Dendritic cell treated with granulocyte-macrophage colony-stimulating factor and Interleukin-4, amounts not matched to agents 40 ng/mL and 50 ng/mL, for 4 days (primary cell): Measurements from ENCODE around the gene ZNF20.
"Not testable (repeated sequence)": the region's sequence is repeated elsewhere in the genome, so short reads cannot be mapped to it uniquely, and the experiment has no call there.

ENCODE experiments used
- H3K27ac Mint-ChIP-seq: one replicate; pipeline ENCODE4 v1.8.0; 2022; ENCODE audit warnings: mild to moderate bottlenecking, mixed read lengths
- H3K27me3 Mint-ChIP-seq: one replicate; pipeline ENCODE4 v1.8.0; 2022; ENCODE audit warnings: mild to moderate bottlenecking, mixed read lengths
- H3K36me3 Mint-ChIP-seq: one replicate; pipeline ENCODE4 v1.8.0; 2022; ENCODE audit warnings: low read depth, mixed read lengths
- H3K4me1 Mint-ChIP-seq: one replicate; pipeline ENCODE4 v1.8.0; 2022; ENCODE audit warnings: low read depth, mixed read lengths
- H3K4me3 Mint-ChIP-seq: one replicate; pipeline ENCODE4 v1.8.0; 2022; ENCODE audit warnings: mild to moderate bottlenecking, moderate library complexity, mixed read lengths
- H3K9me3 Mint-ChIP-seq: one replicate; pipeline ENCODE4 v1.8.0; 2022; ENCODE audit warnings: mixed read lengths
- intact Hi-C: fragments of 100-400 bp; cut with micrococcal nuclease; formaldehyde crosslinking; loops from one replicate; pipeline ENCODE4 v1.15.0; 2022

ZNF20 gene

GRCh38 chr19:12093777-12094176, 46.4 kb downstream of the ZNF20 start:
- H3K9me3 Mint-ChIP-seq = peaks cover 29% of the 10 kb centered on the region
- H3K4me3 Mint-ChIP-seq = no peak overlapping the region
- peaks cover 23% of the 10 kb centered on the region for H3K36me3 Mint-ChIP-seq
- H3K27me3 Mint-ChIP-seq = no peaks in the 10 kb centered on the region
- peaks cover 19% of the 10 kb centered on the region for H3K4me1 Mint-ChIP-seq
- intact Hi-C loops = loop anchor here (2.0 kb wide), 1 partner anchor 29 kb away; the partner anchor contains the start of gene ZNF844
- H3K27ac Mint-ChIP-seq = no peak overlapping the region

DNA sequence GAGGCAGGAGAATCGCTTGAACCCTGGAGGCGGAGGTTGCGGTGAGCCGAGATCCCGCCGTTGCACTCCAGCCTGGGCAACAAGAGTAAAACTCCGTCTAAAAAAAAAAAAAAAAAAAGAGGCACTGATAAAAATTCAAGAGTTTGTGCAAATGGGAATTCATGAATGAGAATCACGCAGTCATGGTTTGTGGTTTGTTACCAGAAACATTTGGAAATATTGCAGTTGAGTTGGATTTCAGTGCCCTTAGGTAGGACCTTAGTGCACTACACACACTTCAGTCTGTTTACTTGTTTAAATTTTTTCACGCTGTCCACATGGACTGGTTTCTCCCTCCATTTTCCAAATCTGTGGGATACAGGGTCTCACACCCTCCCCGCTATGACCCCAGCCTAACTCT, 47.2 kb downstream of the ZNF20 start:
- Mint-ChIP-seq H3K9me3 (peaks cover 23% of the 10 kb centered on the region), H3K27me3 (no peaks in the 10 kb centered on the region), H3K4me1 (peaks cover 16% of the 10 kb centered on the region), H3K36me3 (peaks cover 17% of the 10 kb centered on the region), H3K27ac (peak overlapping the region; percentile 81), H3K4me3 (peak overlapping the region; percentile 84)
- intact Hi-C loops = loop anchor here (1.0 to 2.0 kb wide), 2 partner anchors 28 to 169 kb away; partner anchors contain the start of gene ZNF844

DNA sequence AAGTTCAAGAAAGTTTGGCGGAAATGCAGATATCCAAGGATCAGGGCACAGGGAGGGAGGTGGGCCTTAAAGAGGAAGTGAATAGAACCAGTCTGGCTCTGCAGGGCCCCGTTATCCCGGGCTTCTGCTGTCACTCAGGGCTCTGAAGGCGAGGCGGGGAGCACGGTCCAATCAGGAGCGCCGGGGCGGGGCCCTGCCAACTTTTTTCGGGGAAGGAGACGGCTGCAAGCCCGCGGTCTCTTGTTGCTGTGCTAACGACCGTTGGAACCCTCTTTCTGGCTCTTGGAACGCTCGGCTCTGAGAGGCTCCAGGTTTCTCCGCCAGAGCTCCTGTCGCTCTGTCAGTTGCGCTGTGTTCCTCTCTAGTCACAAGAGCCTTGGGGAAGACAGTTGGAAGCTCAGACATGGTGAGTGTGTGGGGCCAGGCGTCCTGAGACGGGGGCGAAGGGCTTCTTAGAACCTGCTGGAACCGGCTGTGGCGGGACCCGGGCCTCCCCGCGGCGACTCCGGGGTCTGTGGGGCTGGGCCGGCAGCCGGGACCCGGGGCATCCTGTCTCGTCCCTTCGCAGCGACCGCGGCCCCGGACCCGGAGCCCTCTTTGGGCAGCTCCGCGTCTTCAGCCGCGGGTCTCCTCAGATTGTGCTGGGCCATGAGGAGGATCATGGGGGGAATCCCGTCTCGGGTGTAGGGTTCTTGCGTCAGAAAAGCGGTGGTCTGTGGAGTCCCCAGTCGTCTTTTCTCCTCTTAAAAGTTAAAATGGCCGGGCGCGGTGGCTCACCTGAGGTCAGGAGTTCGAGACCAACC, 47.9 kb downstream of the ZNF20 start:
- intact Hi-C loops = loop anchor here (1.0 to 2.0 kb wide), 2 partner anchors 27 to 168 kb away; partner anchors contain the start of gene ZNF844
- Mint-ChIP-seq H3K4me1 (peaks cover 14% of the 10 kb centered on the region), H3K27me3 (no peaks in the 10 kb centered on the region), H3K36me3 (peaks cover 13% of the 10 kb centered on the region), H3K9me3 (peaks cover 22% of the 10 kb centered on the region), H3K4me3 (peak overlapping the region; percentile 84), H3K27ac (peak overlapping the region; percentile 81)

GRCh38 chr19:12090807-12091206, 49.3 kb downstream of the ZNF20 start:
- Mint-ChIP-seq H3K4me1 (peaks cover 14% of the 10 kb centered on the region), H3K27ac (peak overlapping the region; percentile 28), H3K27me3 (no peaks in the 10 kb centered on the region), H3K36me3 (peaks cover 6% of the 10 kb centered on the region), H3K9me3 (peaks cover 10% of the 10 kb centered on the region), H3K4me3 (no peak overlapping the region)
- intact Hi-C loops = loop anchor here (1.0 kb wide), 1 partner anchor 50 kb away; no protein-coding TSS in a partner anchor

DNA sequence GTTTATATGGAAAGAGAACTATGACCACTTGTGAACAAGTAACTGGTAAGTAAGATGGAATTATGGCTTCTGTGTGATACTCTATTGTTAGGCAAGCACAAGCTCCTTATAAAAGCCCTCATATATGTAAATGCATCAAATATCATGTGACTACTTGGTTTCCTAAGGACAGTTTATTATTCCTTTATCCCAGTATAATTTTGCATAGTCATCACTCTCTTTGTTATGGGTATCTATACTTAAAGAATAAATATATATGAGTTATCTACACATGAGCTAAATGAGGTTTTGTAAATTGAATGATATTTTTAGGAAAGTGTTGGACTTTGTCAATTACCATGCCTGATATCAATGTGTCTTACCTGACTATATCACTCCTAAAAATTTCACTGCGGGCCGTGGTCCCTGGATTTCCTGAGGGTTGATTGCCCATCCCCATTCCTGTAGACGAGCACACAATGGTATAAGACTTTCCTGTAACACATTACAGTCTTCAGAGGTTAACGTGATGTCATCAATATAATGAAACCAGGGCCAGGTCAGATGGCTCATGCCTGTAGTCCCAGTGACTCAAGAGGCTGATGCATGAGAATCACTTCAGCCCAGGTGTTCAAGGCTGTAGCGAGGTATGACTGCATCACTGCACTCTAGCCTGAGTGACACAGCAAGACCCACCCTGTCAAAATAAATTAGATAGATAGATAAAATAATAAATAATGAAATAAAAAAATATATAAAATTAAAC, 54.9 kb downstream of the ZNF20 start:
- intact Hi-C loops = no loop called here
- H3K4me3 Mint-ChIP-seq = no peak overlapping the region
- peaks cover 34% of the 10 kb centered on the region for H3K9me3 Mint-ChIP-seq
- H3K36me3 Mint-ChIP-seq = no peaks in the 10 kb centered on the region
- H3K4me1 Mint-ChIP-seq = no peaks in the 10 kb centered on the region
- no peak overlapping the region for H3K27ac Mint-ChIP-seq
- H3K27me3 Mint-ChIP-seq = no peaks in the 10 kb centered on the region

DNA sequence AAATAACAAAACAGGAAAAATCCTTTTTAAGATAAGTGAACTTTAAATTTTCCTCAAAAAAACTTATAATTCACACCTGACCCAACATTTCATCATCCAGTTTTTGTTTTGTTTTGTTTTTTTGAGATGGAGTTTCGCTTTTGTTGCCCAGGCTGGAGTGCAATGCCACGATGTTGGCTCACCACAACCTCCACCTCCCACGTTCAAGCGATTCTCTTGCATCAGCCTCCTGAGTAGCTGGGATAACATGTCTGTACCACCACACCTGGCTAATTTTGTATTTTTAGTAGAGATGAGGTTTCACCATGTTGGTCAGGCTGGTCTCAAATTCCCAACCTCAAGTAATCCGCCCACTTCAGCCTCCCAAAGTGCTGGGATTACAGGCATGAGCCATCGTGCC, 56.8 kb downstream of the ZNF20 start:
- peaks cover 14% of the 10 kb centered on the region for H3K36me3 Mint-ChIP-seq
- not testable (repeated sequence) for H3K4me3 Mint-ChIP-seq

More for the DNA sequence above, 56.8 kb downstream of the ZNF20 start:
- H3K4me1 Mint-ChIP-seq, intact Hi-C loops, H3K27ac Mint-ChIP-seq, H3K27me3 Mint-ChIP-seq: not testable (repeated sequence)
- H3K9me3 Mint-ChIP-seq = peaks cover 48% of the 10 kb centered on the region
